NCI-H345 treated with DMSO at 0.1 percent for 48 hours (cell line): Measurements from ENCODE around the gene TSPAN32.

Experiments used
- DNase-seq: peaks from one replicate; lab custom pipeline; 2025; ENCODE audit not compliant: unreplicated experiment; lab: John Stamatoyannopoulos, UW

TSPAN32 gene

DNA sequence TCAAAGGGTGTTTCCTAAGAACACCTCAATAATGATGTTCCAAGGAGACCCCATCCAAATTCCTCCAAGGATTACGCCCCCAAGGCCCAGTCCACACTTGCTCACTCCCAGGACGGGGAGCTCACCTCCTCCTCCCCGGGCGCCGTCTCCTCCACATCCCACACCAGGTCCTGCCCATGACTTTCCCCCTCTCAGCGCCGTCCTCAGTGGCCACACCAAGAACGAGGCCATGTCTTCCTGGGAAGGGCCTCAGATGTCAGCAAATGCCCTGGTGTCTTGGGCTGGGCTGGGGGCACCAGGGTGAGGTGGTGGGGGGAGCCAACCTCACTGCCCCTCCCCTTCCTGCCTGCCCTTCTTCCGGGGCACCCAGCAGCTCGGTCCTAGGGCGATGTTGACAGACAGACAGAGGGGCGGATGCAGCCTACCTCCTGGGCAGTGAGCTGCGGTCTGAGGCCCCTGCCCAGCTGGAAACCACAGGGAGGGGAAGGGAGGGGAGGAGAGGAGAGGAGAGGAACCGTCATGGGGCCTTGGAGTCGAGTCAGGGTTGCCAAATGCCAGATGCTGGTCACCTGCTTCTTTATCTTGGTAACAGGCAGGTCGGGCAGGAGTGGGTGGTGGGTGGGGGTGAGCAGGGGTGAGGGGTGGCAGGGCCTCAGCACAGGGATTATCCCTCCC is at the start of gene TSPAN32, which contains the start of gene C11orf21:
TSPAN32 (plus strand) TSS at position 383 of the 675 bp plus-strand sequence; CDS start at position 520, 137 bp downstream.
C11orf21 (minus strand) TSS at position 288 of the 675 bp plus-strand sequence; CDS start at position 178, 110 bp downstream.
- DNase-seq: no peak

GRCh38 chr11:2252018-2252417 is 49.8 kb upstream of the TSPAN32 start:
- no peak for DNase-seq

DNA sequence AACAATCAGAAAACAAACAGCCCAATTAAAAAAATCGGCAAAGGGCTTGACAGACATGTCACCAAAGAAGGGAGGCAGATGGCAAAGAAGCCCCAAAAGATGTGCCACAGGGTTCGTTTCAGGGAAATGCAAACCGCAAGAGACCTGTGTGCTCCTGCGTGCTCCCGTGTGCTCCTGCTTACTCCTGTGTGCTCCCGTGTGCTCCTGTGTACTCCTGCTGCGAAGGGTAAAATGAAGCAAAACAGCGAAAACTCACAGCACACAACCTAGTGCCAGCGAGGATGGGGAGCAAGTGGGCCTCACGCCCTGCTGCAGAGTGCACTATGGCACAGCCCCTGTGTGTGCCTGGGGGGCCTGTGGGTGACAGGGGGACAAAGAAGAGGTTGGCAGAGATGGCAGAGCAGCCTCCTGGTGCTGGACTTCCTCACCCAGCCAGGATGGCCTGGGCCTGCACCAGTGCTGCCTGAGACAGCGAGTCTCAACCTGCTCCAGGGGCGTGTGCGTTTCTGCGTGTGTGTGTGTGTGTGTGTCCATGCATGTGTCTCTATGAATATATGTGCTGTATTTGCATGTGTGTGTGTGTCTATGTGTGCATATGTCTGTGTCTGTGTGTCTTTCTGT is 45.4 kb upstream of the TSPAN32 start:
- no peak for DNase-seq

GRCh38 chr11:2256951-2257700 is 44.7 kb upstream of the TSPAN32 start:
- no peak for DNase-seq

DNA sequence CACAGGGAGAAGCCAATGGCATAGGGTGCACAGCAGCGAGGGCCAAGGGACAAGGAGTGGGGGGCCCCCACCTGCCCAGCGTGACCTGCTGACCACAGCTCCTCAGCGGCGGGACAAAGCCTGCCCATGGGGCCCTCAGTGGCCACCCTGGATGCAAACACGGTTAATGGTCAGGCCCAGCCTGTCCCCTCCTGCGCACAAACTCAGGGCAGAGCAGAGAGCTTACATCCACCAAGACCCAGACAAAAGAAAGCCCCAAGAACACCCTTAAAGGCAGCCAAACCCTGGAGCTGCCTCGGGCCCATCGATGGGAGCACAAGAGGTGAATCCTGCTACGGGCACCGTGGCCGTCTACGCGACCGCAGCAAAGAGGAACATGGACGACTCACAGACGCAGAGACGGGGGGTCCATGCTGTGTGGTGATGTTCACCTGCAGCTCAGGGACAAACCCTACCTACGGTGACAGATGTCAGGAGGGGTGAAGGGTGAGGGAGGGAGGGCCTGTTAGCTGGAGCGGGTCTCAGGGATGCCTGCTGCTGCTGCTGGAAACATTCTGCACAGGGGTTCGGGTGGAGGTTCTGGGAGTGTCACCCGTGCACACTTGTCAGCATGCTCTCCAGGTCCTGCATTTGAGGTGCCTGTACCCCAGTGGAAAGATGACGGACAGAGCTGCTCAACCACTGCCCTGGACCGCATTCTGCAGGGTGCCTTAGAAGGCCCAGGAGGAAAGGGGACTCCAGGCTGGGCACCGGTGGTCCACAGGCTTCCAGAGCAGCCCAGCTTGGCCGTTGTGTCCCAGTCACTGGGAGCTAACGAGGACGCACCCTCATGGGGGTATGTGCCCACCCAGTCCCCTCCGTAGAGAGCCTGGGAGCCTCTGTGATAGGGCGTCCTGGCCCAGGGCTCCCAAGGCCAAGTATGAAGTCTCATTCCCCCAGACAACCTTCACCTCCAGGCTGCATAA is 43.0 kb upstream of the TSPAN32 start:
- no peak for DNase-seq

- DNase-seq: no peak
Measured at GRCh38 chr11:2259466-2259830, 42.4 kb upstream of the TSPAN32 start.

- no peak for DNase-seq
Measured at GRCh38 chr11:2259897-2260451, 41.8 kb upstream of the TSPAN32 start.

DNA sequence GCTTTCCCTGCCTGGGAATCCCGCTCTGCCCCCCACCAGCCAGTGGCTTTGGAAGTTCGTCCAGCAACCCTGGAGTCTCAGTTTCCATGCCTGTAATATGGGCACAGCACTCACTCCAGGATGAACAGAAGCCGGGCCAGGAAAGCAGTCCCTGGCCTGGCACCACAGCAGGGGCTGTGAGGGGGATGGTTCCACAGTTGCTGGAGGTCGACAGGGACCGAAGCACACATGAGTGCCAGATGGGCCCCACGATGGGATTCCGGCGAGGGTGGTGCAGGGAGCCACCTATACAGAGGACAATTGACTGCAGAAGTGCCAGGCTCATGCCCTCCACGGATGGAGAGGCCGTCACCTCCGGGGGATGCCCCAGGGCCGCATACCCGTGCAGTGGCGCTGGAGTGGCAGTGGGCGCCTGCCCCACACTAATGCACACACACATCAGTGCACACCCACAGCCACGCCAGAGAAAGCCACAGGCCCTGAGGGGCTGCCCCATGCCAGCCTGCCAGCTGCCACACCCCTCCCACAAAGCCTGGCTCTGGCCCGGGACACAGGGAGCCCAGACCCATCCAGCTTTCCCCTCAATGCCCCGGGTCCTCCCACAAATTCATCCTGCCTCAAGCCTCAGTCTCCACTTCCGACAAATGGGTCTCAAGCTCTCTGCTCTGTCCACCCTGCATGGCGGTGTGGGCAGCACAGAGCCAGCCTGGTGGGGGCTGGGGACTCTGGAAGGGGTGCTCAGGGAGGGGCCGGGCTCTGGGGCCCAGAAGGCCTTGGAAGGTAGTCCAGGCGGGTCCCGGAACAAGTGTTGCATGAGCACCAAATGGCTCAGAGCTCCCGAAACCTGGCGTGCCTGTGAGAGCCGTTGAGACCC is 41.1 kb upstream of the TSPAN32 start:
- no peak for DNase-seq

GRCh38 chr11:2261436-2262230 is 40.2 kb upstream of the TSPAN32 start:
- DNase-seq: no peak

GRCh38 chr11:2262301-2263070 is 39.3 kb upstream of the TSPAN32 start:
- no peak for DNase-seq

GRCh38 chr11:2263071-2263565 is 38.7 kb upstream of the TSPAN32 start:
- DNase-seq: no peak

GRCh38 chr11:2263724-2264360 is 38.0 kb upstream of the TSPAN32 start:
- DNase-seq: no peak

- no peak for DNase-seq
Measured at GRCh38 chr11:2264366-2265053, 37.3 kb upstream of the TSPAN32 start.

DNA sequence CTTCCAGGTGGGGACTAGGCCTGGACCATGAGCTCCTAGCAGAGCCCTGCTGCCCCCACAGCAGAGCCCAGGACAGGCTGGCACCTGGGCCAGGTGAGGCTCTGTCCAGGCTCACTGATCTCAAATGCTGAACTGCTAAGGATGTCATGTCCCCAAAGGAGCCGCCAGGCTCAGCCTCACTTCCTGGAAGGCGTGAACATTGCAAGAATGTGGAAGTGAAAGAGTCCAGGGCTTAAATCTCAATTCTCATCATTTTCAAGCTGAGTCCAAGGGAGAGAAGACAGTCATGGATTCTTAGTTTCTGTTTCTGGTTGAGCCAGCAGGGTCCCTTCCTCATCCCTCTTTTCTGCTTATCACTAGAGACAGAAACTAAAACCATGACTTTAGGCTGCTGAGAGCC is 36.4 kb upstream of the TSPAN32 start:
- no peak for DNase-seq

DNA sequence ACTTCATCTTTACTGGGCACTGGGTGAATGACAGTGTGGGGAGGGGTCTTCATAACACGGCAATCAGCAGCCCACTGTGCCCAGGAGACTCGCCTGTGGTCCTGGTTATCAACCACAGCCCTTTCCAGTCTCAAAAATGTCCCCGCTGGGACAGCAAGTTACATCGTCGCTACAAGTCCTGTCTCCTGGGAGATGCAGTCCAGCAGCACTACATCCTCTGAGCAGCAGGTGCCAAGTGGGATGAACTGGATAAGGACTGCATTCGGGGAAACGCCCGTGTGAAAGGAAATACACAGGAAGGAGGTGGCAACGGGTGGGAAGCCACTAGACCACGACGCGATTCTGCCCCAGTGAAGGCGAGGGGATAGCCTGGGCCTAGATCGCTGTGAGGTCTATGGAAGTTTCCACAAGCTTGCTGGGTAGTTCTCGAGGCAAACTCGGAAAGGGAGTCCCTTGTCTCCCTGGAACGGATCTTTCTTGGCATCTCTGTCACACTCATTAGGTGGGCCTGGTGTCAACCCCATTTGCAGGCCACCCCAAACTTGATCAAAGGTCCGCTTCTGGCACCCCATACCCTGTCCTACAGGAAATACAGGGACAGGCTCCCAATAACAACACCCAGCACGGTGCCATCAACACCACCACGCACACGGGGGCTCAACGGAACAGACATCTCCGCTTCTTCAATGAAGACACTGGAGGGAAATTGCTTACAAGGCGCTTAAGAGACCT is 35.8 kb upstream of the TSPAN32 start:
- DNase-seq: no peak
